ENCODE data around the gene RHAG. TPM values are rescaled to one million over a fixed set of nuclear protein-coding genes. Genes with fewer than 3 reads are reported as not detected.
"Not testable (repeated sequence)": the region's sequence is repeated elsewhere in the genome, so short reads cannot be mapped to it uniquely, and the experiment has no call there.

RHAG gene
- total and polyA plus RNA-seq, 2 experiments from 2014 or later: not detected

GRCh38 chr6:49606721-49607390 is 29.8 kb downstream of the RHAG start:
- Histone ChIP-seq H3K4me1 (ENCODE audit: low read depth) (no peaks in the 10 kb centered on the region), H3K36me3 (no peaks in the 10 kb centered on the region), H3K27ac (no peak overlapping the region), H3K27me3 (no peaks in the 10 kb centered on the region), H3K4me3 (no peak overlapping the region), H3K9me3 (ENCODE audit: low read depth) (no peaks in the 10 kb centered on the region)
- TF ChIP-seq, protein P1, sequence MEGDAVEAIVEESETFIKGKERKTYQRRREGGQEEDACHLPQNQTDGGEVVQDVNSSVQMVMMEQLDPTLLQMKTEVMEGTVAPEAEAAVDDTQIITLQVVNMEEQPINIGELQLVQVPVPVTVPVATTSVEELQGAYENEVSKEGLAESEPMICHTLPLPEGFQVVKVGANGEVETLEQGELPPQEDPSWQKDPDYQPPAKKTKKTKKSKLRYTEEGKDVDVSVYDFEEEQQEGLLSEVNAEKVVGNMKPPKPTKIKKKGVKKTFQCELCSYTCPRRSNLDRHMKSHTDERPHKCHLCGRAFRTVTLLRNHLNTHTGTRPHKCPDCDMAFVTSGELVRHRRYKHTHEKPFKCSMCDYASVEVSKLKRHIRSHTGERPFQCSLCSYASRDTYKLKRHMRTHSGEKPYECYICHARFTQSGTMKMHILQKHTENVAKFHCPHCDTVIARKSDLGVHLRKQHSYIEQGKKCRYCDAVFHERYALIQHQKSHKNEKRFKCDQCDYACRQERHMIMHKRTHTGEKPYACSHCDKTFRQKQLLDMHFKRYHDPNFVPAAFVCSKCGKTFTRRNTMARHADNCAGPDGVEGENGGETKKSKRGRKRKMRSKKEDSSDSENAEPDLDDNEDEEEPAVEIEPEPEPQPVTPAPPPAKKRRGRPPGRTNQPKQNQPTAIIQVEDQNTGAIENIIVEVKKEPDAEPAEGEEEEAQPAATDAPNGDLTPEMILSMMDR (IDR thresholded peaks at IDR 0.05; ENCODE audit: low read depth, low read length): peak; percentile 79
- peak; percentile 90 to 93 for DNase-seq (ENCODE audit: low read depth in 1 of 2, low spot score in 1 of 2)

- H3K9me3 ChIP-seq (ENCODE audit: low read depth); H3K36me3 ChIP-seq; H3K4me1 ChIP-seq (ENCODE audit: low read depth); DNase-seq (ENCODE audit: low read depth in 1 of 2, low spot score in 1 of 2); H3K4me3 ChIP-seq; H3K27ac ChIP-seq; H3K27me3 ChIP-seq: not testable (repeated sequence)
These were observed 32.6 kb downstream of the RHAG start for GRCh38 chr6:49604080-49604479.

- not testable (repeated sequence) for H3K27ac ChIP-seq; DNase-seq (ENCODE audit: low read depth in 1 of 2, low spot score in 1 of 2); H3K9me3 ChIP-seq (ENCODE audit: low read depth); H3K36me3 ChIP-seq; H3K4me3 ChIP-seq; H3K27me3 ChIP-seq; H3K4me1 ChIP-seq (ENCODE audit: low read depth)
These were observed 49.4 kb downstream of the RHAG start for GRCh38 chr6:49587262-49587661.

- DNase-seq (ENCODE audit: low read depth in 1 of 2, low spot score in 1 of 2): peak in 1 of 2 donors; percentile 41
These were observed 54.1 kb downstream of the RHAG start for GRCh38 chr6:49582529-49582928.

DNA sequence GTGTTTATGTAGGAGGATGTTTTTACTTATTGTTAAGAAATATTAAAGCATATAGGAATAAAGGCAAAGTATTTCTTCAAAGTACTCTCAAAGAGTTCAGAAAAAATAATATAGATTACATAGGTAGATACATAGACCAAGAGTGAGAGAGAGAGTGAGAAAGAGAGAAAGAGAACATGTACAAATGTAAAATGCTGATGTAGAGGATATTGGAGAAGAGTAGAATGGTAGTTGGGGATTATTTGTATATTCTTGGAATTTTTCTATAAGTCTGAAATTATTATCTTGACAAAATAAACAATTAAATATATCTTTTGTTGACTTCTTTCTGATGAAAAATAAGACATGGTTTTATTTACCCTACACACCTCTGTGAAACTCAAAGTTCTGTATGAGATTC is 57.0 kb downstream of the RHAG start:
- Histone ChIP-seq H3K27ac (no peak overlapping the region), H3K4me1 (ENCODE audit: low read depth) (no peaks in the 10 kb centered on the region), H3K4me3 (no peak overlapping the region), H3K36me3 (no peaks in the 10 kb centered on the region), H3K9me3 (ENCODE audit: low read depth) (no peaks in the 10 kb centered on the region), H3K27me3 (no peaks in the 10 kb centered on the region)
- TF ChIP-seq, protein P1 (IDR thresholded peaks at IDR 0.05; ENCODE audit: low read depth, low read length): no peak
- no peak for DNase-seq (ENCODE audit: low read depth in 1 of 2, low spot score in 1 of 2)

More at GRCh38 chr6:49582529-49582928, 54.1 kb downstream of the RHAG start:
- Histone ChIP-seq H3K36me3 (no peaks in the 10 kb centered on the region), H3K27me3 (no peaks in the 10 kb centered on the region), H3K4me3 (no peak overlapping the region), H3K4me1 (ENCODE audit: low read depth) (no peaks in the 10 kb centered on the region), H3K9me3 (ENCODE audit: low read depth) (no peaks in the 10 kb centered on the region), H3K27ac (no peak overlapping the region)
- TF ChIP-seq, protein P1 (IDR thresholded peaks at IDR 0.05; ENCODE audit: low read depth, low read length): no peak

DNA sequence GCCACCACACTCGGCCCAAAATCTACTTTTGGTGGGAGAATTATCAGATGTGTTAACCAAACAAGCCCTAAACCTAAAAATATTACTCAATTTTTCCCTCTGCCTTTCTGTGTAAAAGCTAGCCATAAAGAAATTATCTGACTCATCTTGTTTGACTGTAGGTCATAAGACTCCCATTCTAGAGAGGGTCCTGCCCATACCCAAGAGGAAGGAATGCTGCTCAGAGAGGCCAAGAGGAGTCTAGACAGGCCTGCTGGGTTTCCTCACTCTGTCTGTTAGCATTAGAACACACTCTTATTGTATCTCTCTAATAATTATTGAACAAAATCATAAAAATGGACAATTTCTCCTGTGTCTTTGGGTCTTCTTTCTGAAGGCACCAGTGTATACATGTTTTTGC is 60.0 kb downstream of the RHAG start:
- no peak overlapping the region for H3K27ac ChIP-seq
- DNase-seq (ENCODE audit: low read depth in 1 of 2, low spot score in 1 of 2): no peak
- TF ChIP-seq, protein P1 (IDR thresholded peaks at IDR 0.05; ENCODE audit: low read depth, low read length): no peak

More for the DNA sequence above, 60.0 kb downstream of the RHAG start:
- H3K36me3 ChIP-seq: no peaks in the 10 kb centered on the region
- no peak overlapping the region for H3K4me3 ChIP-seq
- no peaks in the 10 kb centered on the region for H3K4me1 ChIP-seq (ENCODE audit: low read depth)
- H3K27me3 ChIP-seq: no peaks in the 10 kb centered on the region
- no peaks in the 10 kb centered on the region for H3K9me3 ChIP-seq (ENCODE audit: low read depth)
